Activated naive CD4-positive, alpha-beta T cell treated with anti-CD3 and anti-CD28 coated beads for 36 hours (primary cell): ENCODE data around the gene MYD88. TPM values are rescaled to one million over a fixed set of nuclear protein-coding genes. Genes with fewer than 3 reads are reported as not detected.
A peak's percentile ranks its signal among the peaks of the same experiment; 100 is the strongest.

Experiments used
- CTCF ChIA-PET: fragments of 350-600 bp; sonication (Branson Sonifier 250); formaldehyde crosslinking; loops from one replicate; lab custom pipeline; 2021; ENCODE audit warnings: antibody characterized with exemption; lab: Charles Lee
- DNase-seq: peaks from one replicate; pipeline ENCODE4 v3.0.0-alpha.2; 2020
- H3K27ac Mint-ChIP-seq: one replicate; pipeline ENCODE4 v1.8.0; 2021; ENCODE audit warnings: mild to moderate bottlenecking, mixed read lengths
- H3K27me3 Mint-ChIP-seq: one replicate; pipeline ENCODE4 v1.8.0; 2021; ENCODE audit warnings: low read depth, mixed read lengths
- H3K36me3 Mint-ChIP-seq: one replicate; pipeline ENCODE4 v1.8.0; 2021; ENCODE audit warnings: low read depth, mixed read lengths
- H3K4me1 Mint-ChIP-seq: one replicate; pipeline ENCODE4 v1.8.0; 2021; ENCODE audit warnings: low read depth, mixed read lengths
- H3K4me3 Mint-ChIP-seq: one replicate; pipeline ENCODE4 v1.8.0; 2021; ENCODE audit warnings: mild to moderate bottlenecking, moderate library complexity, mixed read lengths
- H3K9me3 Mint-ChIP-seq: one replicate; pipeline ENCODE4 v1.8.0; 2021; ENCODE audit warnings: mixed read lengths
- intact Hi-C: fragments of 100-400 bp; cut with micrococcal nuclease; formaldehyde crosslinking; loops from one replicate; pipeline ENCODE4 v1.15.1; 2023
- total RNA-seq, 2 experiments: library from RNA; stranded (reverse); gene quantifications; one replicate each; pipeline ENCODE4 v1.2.3, GENCODE V29; 2021

The MYD88 gene
- total RNA-seq, 2 experiments from 2014 or later = 16.6 to 19.3 TPM

DNA sequence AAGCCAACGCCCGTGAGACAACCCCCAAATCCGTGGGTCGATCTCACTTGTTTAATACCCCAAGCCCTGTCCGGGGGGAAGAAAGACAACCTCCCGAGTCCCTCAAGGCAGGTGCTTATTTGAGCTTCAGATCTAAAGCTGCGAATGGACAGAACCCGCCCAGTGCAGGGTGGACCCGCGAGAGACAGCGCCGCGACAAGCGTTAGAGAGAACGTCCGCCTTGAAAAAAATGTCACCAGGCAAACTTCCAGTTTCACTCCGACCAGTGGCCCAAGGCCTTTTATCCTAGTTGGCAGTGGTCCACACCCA is 26.1 kb downstream of the MYD88 start:
- peaks cover 39% of the 10 kb centered on the region for H3K4me1 Mint-ChIP-seq

DNA sequence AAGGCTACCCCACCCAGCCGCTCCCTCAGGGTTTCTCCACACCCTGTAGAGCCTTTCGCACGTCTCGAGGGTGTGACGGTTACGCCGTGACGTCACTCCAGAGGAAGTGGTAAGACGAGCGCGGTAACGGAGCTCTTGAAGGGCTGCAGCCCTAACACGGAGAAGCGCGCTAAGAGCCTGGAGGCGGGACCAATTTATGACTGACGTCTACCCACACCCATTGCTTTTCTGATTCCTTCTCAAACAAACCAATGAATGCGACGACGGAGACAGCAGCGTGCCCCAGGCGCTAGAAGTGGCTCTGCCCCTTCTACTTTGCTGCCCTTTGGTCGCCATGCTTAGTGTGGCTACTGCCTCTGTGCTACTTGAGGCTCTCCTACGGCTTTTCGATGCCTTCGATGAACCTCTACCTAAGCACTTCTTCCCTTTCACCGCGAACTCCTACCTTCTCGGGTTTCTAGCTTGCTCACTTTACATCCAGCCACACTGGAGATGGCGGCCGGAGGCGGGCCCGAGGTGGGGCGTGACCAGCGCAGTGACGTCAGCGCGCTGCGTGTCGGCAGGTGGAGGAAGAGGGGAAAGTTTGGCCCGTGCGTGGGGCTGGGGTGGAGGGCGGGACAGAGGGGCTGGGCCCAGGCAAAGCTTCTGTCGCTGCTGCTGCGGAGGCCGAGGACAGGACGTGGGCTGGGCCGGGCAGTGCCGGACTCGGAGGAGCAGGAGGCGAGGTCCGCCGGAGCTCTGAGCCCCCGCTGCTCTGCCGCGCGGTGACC is 26.7 kb downstream of the MYD88 start, which contains the start of gene OXSR1:
Gene OXSR1 (plus strand): TSS at position 586 of the 770 bp plus-strand sequence. CDS start 340 bp downstream, outside the sequence.
- Mint-ChIP-seq H3K9me3 (no peaks in the 10 kb centered on the region), H3K4me1 (peaks cover 41% of the 10 kb centered on the region), H3K4me3 (peak within 1 kb of the TSS; percentile 93), H3K36me3 (peaks cover 7% of the 10 kb centered on the region), H3K27ac (peak within 1 kb of the TSS; percentile 99), H3K27me3 (no peaks in the 10 kb centered on the region)
- CTCF ChIA-PET = interaction anchor here (0.7 to 4.0 kb wide), 6 partner anchors 11 to 133 kb away, joined by 3 to 19 read pairs (median 7); partner anchors contain the start of genes ACAA1 and SLC22A14
- intact Hi-C loops = loop anchor here (1.0 to 2.0 kb wide), 9 partner anchors 9 to 1172 kb away; partner anchors contain the start of genes ACAA1, DLEC1, EPM2AIP1 and MLH1
- DNase-seq = peak; percentile 99

More for the DNA sequence above, 26.1 kb downstream of the MYD88 start:
- Mint-ChIP-seq H3K36me3 (peaks cover 7% of the 10 kb centered on the region), H3K4me3 (peak overlapping the region; percentile 93), H3K9me3 (no peaks in the 10 kb centered on the region), H3K27me3 (no peaks in the 10 kb centered on the region), H3K27ac (peak overlapping the region; percentile 99)
- CTCF ChIA-PET = interaction anchor here (0.7 to 4.0 kb wide), 4 partner anchors 11 to 134 kb away, joined by 3 to 19 read pairs (median 10); no protein-coding TSS in a partner anchor
- intact Hi-C loops = loop anchor here (2.0 kb wide), 2 partner anchors 14 to 46 kb away; no protein-coding TSS in a partner anchor
- DNase-seq = no peak

DNA sequence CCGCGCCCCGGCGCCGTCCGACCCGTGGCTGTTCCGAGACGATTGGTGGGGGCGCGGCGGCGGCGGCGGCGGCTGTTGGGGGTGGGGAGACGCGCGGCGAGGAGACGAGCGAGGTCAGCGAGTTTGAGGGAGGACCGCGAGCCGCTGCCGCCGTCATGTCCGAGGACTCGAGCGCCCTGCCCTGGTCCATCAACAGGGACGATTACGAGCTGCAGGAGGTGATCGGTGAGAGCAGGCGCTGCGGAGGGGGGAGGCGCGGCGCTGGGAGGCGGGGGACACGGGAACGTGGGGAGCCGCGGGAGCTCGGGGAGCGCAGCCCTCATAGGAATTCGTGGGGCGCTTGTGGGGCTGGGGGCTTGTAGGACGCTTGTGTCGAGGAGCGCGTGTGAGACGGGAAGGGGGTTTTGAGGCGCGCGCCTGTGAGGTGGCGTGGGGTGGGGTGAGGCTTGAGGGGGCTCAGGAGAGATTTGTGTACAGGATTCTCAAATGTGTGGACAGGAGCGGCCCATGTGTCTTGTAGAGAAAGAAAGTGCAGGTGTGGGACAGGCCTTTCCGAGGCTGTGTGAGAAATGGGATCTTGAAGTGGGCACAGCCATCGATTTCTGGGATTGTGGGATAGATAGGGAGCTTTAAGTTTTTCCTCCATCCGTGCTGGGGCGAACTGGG is 27.4 kb downstream of the MYD88 start:
- CTCF ChIA-PET = interaction anchor here (0.8 to 4.0 kb wide), 3 partner anchors 12 to 116 kb away, joined by 5 to 19 read pairs (median 6); partner anchors contain the start of genes ACAA1 and SLC22A14
- Mint-ChIP-seq H3K27me3 (no peaks in the 10 kb centered on the region), H3K9me3 (no peaks in the 10 kb centered on the region), H3K4me3 (peak overlapping the region; percentile 93), H3K36me3 (peaks cover 7% of the 10 kb centered on the region), H3K4me1 (peaks cover 47% of the 10 kb centered on the region), H3K27ac (peak overlapping the region; percentile 99)
- DNase-seq = peak; percentile 48
- intact Hi-C loops = loop anchor here (1.0 to 2.0 kb wide), 9 partner anchors 8 to 1173 kb away; partner anchors contain the start of genes ACAA1, DLEC1, EPM2AIP1 and MLH1

DNA sequence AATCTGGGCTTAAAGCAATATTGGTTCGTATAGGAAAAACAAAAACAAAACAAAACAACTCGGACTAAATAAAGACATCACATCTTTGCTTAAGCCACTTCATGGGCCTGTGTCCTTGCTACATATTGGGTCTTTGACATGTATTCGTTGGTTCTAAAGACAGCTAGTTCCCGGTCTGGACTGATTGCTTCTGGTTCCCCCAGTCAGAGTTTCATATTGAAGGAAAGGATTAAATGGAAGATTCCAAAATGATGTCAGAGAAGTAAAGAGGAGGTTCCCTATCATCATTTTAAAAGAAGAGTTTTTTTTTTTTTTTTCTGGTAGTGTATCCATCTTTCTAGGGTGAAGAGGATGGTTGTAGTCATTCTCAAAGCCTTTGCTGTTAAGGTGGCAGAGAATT is 29.1 kb downstream of the MYD88 start:
- Mint-ChIP-seq H3K4me1 (peaks cover 63% of the 10 kb centered on the region), H3K27me3 (no peaks in the 10 kb centered on the region), H3K4me3 (no peak overlapping the region), H3K9me3 (no peaks in the 10 kb centered on the region), H3K27ac (no peak overlapping the region), H3K36me3 (peaks cover 7% of the 10 kb centered on the region)
- DNase-seq = no peak
- intact Hi-C loops = no loop called here
- CTCF ChIA-PET = interaction anchor here (0.9 kb wide), 1 partner anchor 10 kb away, joined by 5 read pairs; no protein-coding TSS in a partner anchor

DNA sequence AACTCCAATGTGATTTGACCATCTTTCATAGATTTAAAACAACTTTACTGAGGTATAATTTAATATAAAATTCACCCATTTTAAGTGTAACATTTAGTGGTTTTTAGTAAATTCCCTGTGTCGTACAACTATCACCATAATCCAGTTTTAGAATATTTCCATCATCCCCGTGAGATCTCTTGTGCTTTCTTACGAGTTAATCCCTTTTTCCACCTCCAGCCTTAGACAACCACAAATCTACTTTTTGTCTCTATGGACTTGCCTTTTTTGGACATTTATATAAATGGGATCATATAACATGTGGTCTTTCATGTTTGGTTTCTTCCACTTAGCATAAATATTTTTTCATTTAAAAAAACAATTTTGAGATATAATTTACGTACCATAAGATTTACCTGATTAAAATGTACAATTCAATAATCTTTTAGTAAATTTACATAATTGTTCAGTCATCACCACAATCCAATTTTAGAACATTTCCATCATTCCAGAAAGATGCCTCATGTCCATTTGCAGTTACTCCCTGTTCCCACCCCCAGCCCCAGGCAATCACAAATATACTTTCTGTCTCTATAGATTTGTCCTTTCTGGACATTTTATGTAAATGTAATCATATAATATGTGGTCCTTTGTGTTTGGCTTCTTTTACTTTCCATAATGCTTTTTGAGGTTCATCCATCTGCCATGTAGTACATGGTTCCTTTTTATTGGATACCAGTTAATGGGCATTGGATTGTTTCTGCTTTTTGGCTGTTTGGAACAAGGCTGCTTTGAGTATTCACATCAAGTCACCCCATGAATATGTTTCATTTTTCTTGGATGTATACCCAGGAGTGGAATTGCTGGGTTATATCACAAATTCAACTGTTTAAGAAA is 29.9 kb downstream of the MYD88 start:
- Mint-ChIP-seq H3K36me3 (peaks cover 7% of the 10 kb centered on the region), H3K4me3 (no peak overlapping the region), H3K27ac (no peak overlapping the region), H3K27me3 (no peaks in the 10 kb centered on the region), H3K9me3 (no peaks in the 10 kb centered on the region), H3K4me1 (peaks cover 71% of the 10 kb centered on the region)
- CTCF ChIA-PET = interaction anchor here (0.9 kb wide), 1 partner anchor 9 kb away, joined by 5 read pairs; no protein-coding TSS in a partner anchor
- intact Hi-C loops = no loop called here
- DNase-seq = no peak

GRCh38 chr3:38169027-38169317 is 30.5 kb downstream of the MYD88 start:
- peaks cover 7% of the 10 kb centered on the region for H3K36me3 Mint-ChIP-seq
- no peaks in the 10 kb centered on the region for H3K9me3 Mint-ChIP-seq
- no peak overlapping the region for H3K4me3 Mint-ChIP-seq
- H3K27me3 Mint-ChIP-seq = no peaks in the 10 kb centered on the region
- intact Hi-C loops = no loop called here
- peak overlapping the region; percentile 6 for H3K27ac Mint-ChIP-seq
- H3K4me1 Mint-ChIP-seq = peaks cover 76% of the 10 kb centered on the region
- CTCF ChIA-PET = no interaction called here
- no peak for DNase-seq

DNA sequence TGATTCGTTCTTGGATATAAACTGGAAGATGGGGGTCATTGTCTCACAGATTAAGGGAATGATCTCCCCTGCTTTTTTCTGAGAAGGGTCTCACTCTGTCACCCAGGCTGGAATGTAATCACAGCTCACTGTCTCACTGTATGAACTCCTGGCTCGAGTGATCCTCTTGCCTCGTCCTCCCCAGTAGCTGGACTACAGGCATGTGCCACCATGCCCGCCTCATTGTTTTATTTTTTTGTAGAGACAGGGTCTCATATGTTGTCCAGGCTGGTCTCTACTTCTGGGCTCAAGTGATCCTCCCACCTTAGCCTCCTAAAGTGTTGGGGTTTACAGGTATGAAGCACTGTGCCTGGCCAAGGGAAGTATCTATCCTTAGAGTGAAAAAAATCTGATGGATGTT is 32.3 kb downstream of the MYD88 start:
- peaks cover 7% of the 10 kb centered on the region for H3K36me3 Mint-ChIP-seq
- no peak overlapping the region for H3K27ac Mint-ChIP-seq
- no peak overlapping the region for H3K4me3 Mint-ChIP-seq
- no peak for DNase-seq
- H3K9me3 Mint-ChIP-seq = no peaks in the 10 kb centered on the region
- intact Hi-C loops = no loop called here
- H3K4me1 Mint-ChIP-seq = peaks cover 84% of the 10 kb centered on the region
- H3K27me3 Mint-ChIP-seq = no peaks in the 10 kb centered on the region
- CTCF ChIA-PET = interaction anchor here (1.0 to 2.4 kb wide), 2 partner anchors 17 to 176 kb away, joined by 3 to 6 read pairs; partner anchors contain the start of gene XYLB

DNA sequence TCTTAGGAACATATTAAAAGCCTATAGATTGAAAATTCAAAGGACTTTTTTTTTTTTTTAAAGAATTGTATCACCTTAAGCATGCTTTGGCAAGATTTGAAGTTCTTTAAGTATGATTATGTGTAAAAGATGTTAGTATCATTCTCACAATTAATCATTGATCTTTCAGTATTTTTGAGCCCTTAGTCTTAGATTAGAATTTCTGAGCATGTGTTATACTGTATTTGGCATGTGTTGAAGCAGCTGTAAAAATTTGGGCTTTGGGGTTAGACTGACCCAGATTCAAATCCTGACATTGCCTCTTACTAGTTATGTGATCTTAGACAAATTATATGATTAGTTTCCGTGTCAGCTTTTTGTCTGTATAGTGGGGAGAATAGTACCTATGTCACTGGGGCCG is 33.2 kb downstream of the MYD88 start:
- H3K9me3 Mint-ChIP-seq = no peaks in the 10 kb centered on the region
- H3K36me3 Mint-ChIP-seq = peaks cover 1% of the 10 kb centered on the region
- no peak overlapping the region for H3K4me3 Mint-ChIP-seq
- CTCF ChIA-PET = interaction anchor here (0.7 to 2.4 kb wide), 3 partner anchors 9 to 175 kb away, joined by 3 to 6 read pairs (median 3); partner anchors contain the start of gene XYLB
- H3K27ac Mint-ChIP-seq = no peak overlapping the region
- intact Hi-C loops = no loop called here
- peaks cover 80% of the 10 kb centered on the region for H3K4me1 Mint-ChIP-seq
- DNase-seq = no peak
- H3K27me3 Mint-ChIP-seq = no peaks in the 10 kb centered on the region

GRCh38 chr3:38173834-38174418 is 35.5 kb downstream of the MYD88 start:
- H3K9me3 Mint-ChIP-seq = no peaks in the 10 kb centered on the region
- H3K4me1 Mint-ChIP-seq = peaks cover 63% of the 10 kb centered on the region
- H3K36me3 Mint-ChIP-seq = peaks cover 7% of the 10 kb centered on the region
- DNase-seq = no peak
- H3K4me3 Mint-ChIP-seq = no peak overlapping the region
- H3K27ac Mint-ChIP-seq = no peak overlapping the region
- CTCF ChIA-PET = no interaction called here
- H3K27me3 Mint-ChIP-seq = no peaks in the 10 kb centered on the region
- intact Hi-C loops = loop anchor here (1.0 to 2.0 kb wide), 3 partner anchors 9 to 33 kb away; partner anchors contain the start of gene OXSR1

GRCh38 chr3:38177181-38177580 is 38.7 kb downstream of the MYD88 start:
- peaks cover 45% of the 10 kb centered on the region for H3K4me1 Mint-ChIP-seq
- peaks cover 12% of the 10 kb centered on the region for H3K36me3 Mint-ChIP-seq
- CTCF ChIA-PET = interaction anchor here (0.8 kb wide), 1 partner anchor 10 kb away, joined by 5 read pairs; no protein-coding TSS in a partner anchor
- no peak overlapping the region for H3K27ac Mint-ChIP-seq
- no peaks in the 10 kb centered on the region for H3K9me3 Mint-ChIP-seq
- no peak overlapping the region for H3K4me3 Mint-ChIP-seq
- no peaks in the 10 kb centered on the region for H3K27me3 Mint-ChIP-seq
- DNase-seq = no peak
- intact Hi-C loops = no loop called here

GRCh38 chr3:38186781-38187180 is 48.3 kb downstream of the MYD88 start:
- DNase-seq = no peak
- CTCF ChIA-PET = no interaction called here
- Mint-ChIP-seq H3K27me3 (no peaks in the 10 kb centered on the region), H3K4me1 (peaks cover 4% of the 10 kb centered on the region), H3K9me3 (peaks cover 4% of the 10 kb centered on the region), H3K27ac (no peak overlapping the region), H3K4me3 (no peak overlapping the region), H3K36me3 (peaks cover 28% of the 10 kb centered on the region)
- intact Hi-C loops = no loop called here
